GM19239 (cell line): Measurements from ENCODE around the gene CBFA2T2.
"Not testable (repeated sequence)": the region's sequence is repeated elsewhere in the genome, so short reads cannot be mapped to it uniquely, and the experiment has no call there.

Experiments used
- DNase-seq: peaks from one replicate; pipeline ENCODE4 v3.0.0; 2011; ENCODE audit warnings: low spot score; ENCODE audit not compliant: insufficient read length
- FAIRE-seq: peaks from 2 replicates; lab custom pipeline; 2011; peaks lifted over from hg19 to GRCh38; lab: Jason Lieb, UNC

Gene CBFA2T2

GRCh38 chr20:33568868-33569801 is 79.2 kb downstream of the CBFA2T2 start:
- FAIRE-seq (peak; percentile 85), DNase-seq (no peak)

- DNase-seq = no peak
- FAIRE-seq = no peak
Observed at GRCh38 chr20:33569802-33570391, 80.0 kb downstream of the CBFA2T2 start.

- peak; percentile 78 for FAIRE-seq
- DNase-seq = no peak
Observed at GRCh38 chr20:33570743-33571142, 80.8 kb downstream of the CBFA2T2 start.

GRCh38 chr20:33573268-33573667 is 83.4 kb downstream of the CBFA2T2 start:
- not testable (repeated sequence) for DNase-seq
- FAIRE-seq = peak; percentile 47

GRCh38 chr20:33575282-33575681 is 85.4 kb downstream of the CBFA2T2 start:
- DNase-seq (no peak), FAIRE-seq (no peak)

- no peak for DNase-seq
- FAIRE-seq = no peak
Observed at GRCh38 chr20:33576432-33577125, 86.7 kb downstream of the CBFA2T2 start.

- DNase-seq (no peak), FAIRE-seq (no peak)
Observed at GRCh38 chr20:33578510-33578909, 88.6 kb downstream of the CBFA2T2 start.

- DNase-seq = no peak
- FAIRE-seq = no peak
Observed at GRCh38 chr20:33583143-33583542, 93.2 kb downstream of the CBFA2T2 start.

GRCh38 chr20:33584976-33585375 is 95.1 kb downstream of the CBFA2T2 start:
- no peak for FAIRE-seq
- DNase-seq = no peak

GRCh38 chr20:33585413-33585812 is 95.5 kb downstream of the CBFA2T2 start:
- DNase-seq = no peak
- no peak for FAIRE-seq

GRCh38 chr20:33589059-33589458 is 99.2 kb downstream of the CBFA2T2 start:
- DNase-seq (no peak), FAIRE-seq (no peak)

- DNase-seq, FAIRE-seq: not testable (repeated sequence)
Observed at GRCh38 chr20:33591901-33592300, 102.0 kb downstream of the CBFA2T2 start.

GRCh38 chr20:33594743-33595142 is 104.8 kb downstream of the CBFA2T2 start:
- DNase-seq = no peak
- no peak for FAIRE-seq

- FAIRE-seq (no peak), DNase-seq (no peak)
Observed at GRCh38 chr20:33600414-33600813, 110.5 kb downstream of the CBFA2T2 start.

- no peak for FAIRE-seq
- DNase-seq = no peak
Observed at GRCh38 chr20:33600981-33601380, 111.1 kb downstream of the CBFA2T2 start.

GRCh38 chr20:33601861-33602260 is 112.0 kb downstream of the CBFA2T2 start:
- FAIRE-seq (no peak), DNase-seq (no peak)

- DNase-seq (no peak), FAIRE-seq (peak; percentile 84)
Observed at GRCh38 chr20:33602826-33603590, 113.1 kb downstream of the CBFA2T2 start.

GRCh38 chr20:33604084-33604990 is 114.4 kb downstream of the CBFA2T2 start:
- DNase-seq = no peak
- no peak for FAIRE-seq

- FAIRE-seq (no peak), DNase-seq (no peak)
Observed at GRCh38 chr20:33604991-33605370, 115.1 kb downstream of the CBFA2T2 start.
